RKO (cell line): ENCODE data around the gene TMEM219.
"Not testable (repeated sequence)": the region's sequence is repeated elsewhere in the genome, so short reads cannot be mapped to it uniquely, and the experiment has no call there.

Experiments
- DNase-seq: peaks from one replicate; pipeline ENCODE4 v3.0.0-alpha.2; 2016; ENCODE audit warnings: low spot score

Gene TMEM219

GRCh38 chr16:29951625-29952365, 10.1 kb upstream of the TMEM219 start:
- DNase-seq: no peak

GRCh38 chr16:29958756-29959155, 3.1 kb upstream of the TMEM219 start:
- no peak for DNase-seq

- DNase-seq: no peak
Measured at GRCh38 chr16:29959293-29959692, 2.6 kb upstream of the TMEM219 start.

- DNase-seq: not testable (repeated sequence)
Measured at GRCh38 chr16:29959821-29960220, 2.1 kb upstream of the TMEM219 start.

- no peak for DNase-seq
Measured at GRCh38 chr16:29961127-29961478, 776 bp upstream of the TMEM219 start.

GRCh38 chr16:29962344-29962994, 590 bp downstream of the TMEM219 start:
- no peak for DNase-seq

- no peak for DNase-seq
Measured at GRCh38 chr16:29963021-29963743, 1.3 kb downstream of the TMEM219 start.

- DNase-seq: no peak
Measured at GRCh38 chr16:29968205-29968604, 6.3 kb downstream of the TMEM219 start.

GRCh38 chr16:29971304-29971703, 9.4 kb downstream of the TMEM219 start:
- DNase-seq: no peak

GRCh38 chr16:29972500-29972899, 10.6 kb downstream of the TMEM219 start:
- DNase-seq: no peak

GRCh38 chr16:29972992-29973383, 11.1 kb downstream of the TMEM219 start:
- no peak for DNase-seq

GRCh38 chr16:29973384-29974246, 11.7 kb downstream of the TMEM219 start, which contains the start of gene TAOK2:
TSS of gene TAOK2 (plus strand) at chr16:29973868. CDS start at chr16:29977773, 3,905 bp downstream.
- DNase-seq: peak; percentile 98

GRCh38 chr16:29974291-29975133, 12.6 kb downstream of the TMEM219 start:
- DNase-seq: no peak

- no peak for DNase-seq
Measured at GRCh38 chr16:29975134-29975538, 13.3 kb downstream of the TMEM219 start.

- DNase-seq: no peak
Measured at GRCh38 chr16:29975811-29976511, 14.1 kb downstream of the TMEM219 start.

GRCh38 chr16:29977063-29977825, 15.4 kb downstream of the TMEM219 start:
- DNase-seq: no peak

GRCh38 chr16:29978081-29978480, 16.2 kb downstream of the TMEM219 start:
- DNase-seq: no peak

GRCh38 chr16:29978564-29979270, 16.8 kb downstream of the TMEM219 start:
- no peak for DNase-seq
